Caco-2 (cell line): ENCODE results near the gene CRNKL1. TPM values are rescaled to one million over a fixed set of nuclear protein-coding genes. Genes with fewer than 3 reads are reported as not detected.

Experiments used
- BruUV-seq: library from RNA; stranded (reverse); fragments of 400-500 nt; replicated peaks from 2 replicates; lab custom pipeline; 2021; lab: Mats Ljungman, UMichigan
- CTCF ChIA-PET: fragments of 300-600 bp; sonication (Branson Sonifier 250); formaldehyde crosslinking; loops from one replicate; lab custom pipeline; 2022; ENCODE audit warnings: antibody characterized with exemption; lab: Charles Lee
- POLR2A ChIA-PET: fragments of 300-600 bp; sonication (Branson Sonifier 250); formaldehyde crosslinking; loops from one replicate; lab custom pipeline; 2022; ENCODE audit warnings: antibody characterized with exemption; lab: Charles Lee
- DNase-seq, 2 experiments: peaks; one replicate each; pipeline versions ENCODE4 v3.0.0 to v3.0.0-alpha.2; 2020 to 2022
- H3K27me3 ChIP-seq: replicated peaks from 2 replicates; pipeline ENCODE4 v1.6.0; 2011; ENCODE audit warnings: low read length; ENCODE audit not compliant: control insufficient read depth, insufficient read depth
- H3K36me3 ChIP-seq: 2 replicates; pipeline ENCODE4 v1.5.1; 2011; ENCODE audit warnings: low read length; ENCODE audit not compliant: control insufficient read depth, insufficient read depth
- H3K4me1 ChIP-seq: fragments of 250-450 bp; sonication (Bioruptor Pico); 2 replicates; pipeline ENCODE4 v1.5.1; 2020; ENCODE audit warnings: mild to moderate bottlenecking
- H3K4me3 ChIP-seq: 2 replicates; pipeline ENCODE4 v1.5.1; 2011; ENCODE audit warnings: low read depth, mild to moderate bottlenecking, control low read depth, low read length
- H3K9me3 ChIP-seq: fragments of 250-450 bp; sonication (Bioruptor Pico); 2 replicates; pipeline ENCODE4 v1.5.1; 2020; ENCODE audit warnings: mild to moderate bottlenecking, moderate library complexity
- H3K27ac Mint-ChIP-seq: one replicate; pipeline ENCODE4 v1.8.0; 2022; ENCODE audit warnings: mixed read lengths; ENCODE audit not compliant: unreplicated experiment
- H3K27me3 Mint-ChIP-seq: one replicate; pipeline ENCODE4 v1.8.0; 2022; ENCODE audit warnings: mixed read lengths; ENCODE audit not compliant: insufficient read depth, unreplicated experiment
- H3K36me3 Mint-ChIP-seq: one replicate; pipeline ENCODE4 v1.8.0; 2022; ENCODE audit warnings: mild to moderate bottlenecking, mixed read lengths; ENCODE audit not compliant: insufficient read depth, unreplicated experiment
- H3K4me1 Mint-ChIP-seq: one replicate; pipeline ENCODE4 v1.8.0; 2022; ENCODE audit warnings: low read depth, mixed read lengths; ENCODE audit not compliant: unreplicated experiment
- H3K4me3 Mint-ChIP-seq: one replicate; pipeline ENCODE4 v1.8.0; 2022; ENCODE audit warnings: mild to moderate bottlenecking, moderate library complexity, mixed read lengths; ENCODE audit not compliant: unreplicated experiment
- H3K9me3 Mint-ChIP-seq: one replicate; pipeline ENCODE4 v1.8.0; 2022; ENCODE audit warnings: mixed read lengths; ENCODE audit not compliant: unreplicated experiment
- CTCF ChIP-seq, 2 experiments: fragments of 200-600 bp in 1 of 2; IDR thresholded peaks; 1 replicate in 1 of 2; 2 replicates in 1 of 2; pipeline versions ENCODE4 v1.5.1 to v1.8.0; 2011 to 2022; ENCODE audit warnings: antibody characterized with exemption in 1 of 2, control low read depth in 1 of 2, inconsistent platforms in 1 of 2, low read depth in 1 of 2, low read length in 1 of 2, mild to moderate bottlenecking in 1 of 2, moderate library complexity in 1 of 2; ENCODE audit not compliant: insufficient read depth in 1 of 2, severe bottlenecking in 1 of 2, unreplicated experiment in 1 of 2
- intact Hi-C: fragments of 100-400 bp; cut with micrococcal nuclease; formaldehyde crosslinking; loops from one replicate; pipeline ENCODE4 v1.10.0; 2022; ENCODE audit not compliant: unreplicated experiment
- total RNA-seq: library from RNA; stranded (reverse); gene quantifications from 2 replicates; pipeline ENCODE4 v1.2.3, GENCODE V29; 2022

The CRNKL1 gene
- total RNA-seq, 1 experiment from 2014 or later = 27.0 TPM

GRCh38 chr20:20079102-20079784 lies 27.0 kb upstream of the CRNKL1 start:
- ChIA-PET CTCF (no interaction called here), POLR2A (no interaction called here)
- no peak for TF ChIP-seq CTCF (IDR thresholded peaks at IDR 0.05; ENCODE audit: insufficient read depth in 1 of 2, low read depth in 1 of 2, low read length in 1 of 2, severe bottlenecking in 1 of 2, unreplicated experiment in 1 of 2)
- H3K4me3 ChIP-seq = no peak overlapping the region
- H3K27me3 Mint-ChIP-seq = no peaks in the 10 kb centered on the region
- H3K9me3 ChIP-seq = no peaks in the 10 kb centered on the region
- peaks cover 13% of the 10 kb centered on the region for H3K4me1 Mint-ChIP-seq
- H3K4me3 Mint-ChIP-seq = no peak overlapping the region
- H3K9me3 Mint-ChIP-seq = peaks cover 17% of the 10 kb centered on the region
- BruUV-seq = no TSS peak
- H3K36me3 ChIP-seq = no peaks in the 10 kb centered on the region
- intact Hi-C loops = no loop called here
- H3K27ac Mint-ChIP-seq = no peak overlapping the region
- peaks cover 15% of the 10 kb centered on the region for H3K4me1 ChIP-seq
- H3K36me3 Mint-ChIP-seq = no peaks in the 10 kb centered on the region
- no peak for DNase-seq
- no peaks in the 10 kb centered on the region for H3K27me3 ChIP-seq

GRCh38 chr20:20078041-20078440 lies 25.8 kb upstream of the CRNKL1 start:
- intact Hi-C loops = no loop called here
- Mint-ChIP-seq H3K27me3 (no peaks in the 10 kb centered on the region), H3K9me3 (peaks cover 17% of the 10 kb centered on the region), H3K4me1 (peaks cover 17% of the 10 kb centered on the region), H3K27ac (no peak overlapping the region), H3K36me3 (no peaks in the 10 kb centered on the region), H3K4me3 (no peak overlapping the region)
- Histone ChIP-seq H3K9me3 (no peaks in the 10 kb centered on the region), H3K27me3 (no peaks in the 10 kb centered on the region), H3K4me1 (peaks cover 25% of the 10 kb centered on the region), H3K36me3 (no peaks in the 10 kb centered on the region), H3K4me3 (no peak overlapping the region)
- CTCF ChIA-PET = no interaction called here
- DNase-seq = no peak
- POLR2A ChIA-PET = no interaction called here
- TF ChIP-seq CTCF (IDR thresholded peaks at IDR 0.05; ENCODE audit: insufficient read depth in 1 of 2, low read depth in 1 of 2, low read length in 1 of 2, severe bottlenecking in 1 of 2, unreplicated experiment in 1 of 2) = no peak
- no TSS peak for BruUV-seq

- H3K27me3 Mint-ChIP-seq = no peaks in the 10 kb centered on the region
- peaks cover 17% of the 10 kb centered on the region for H3K9me3 Mint-ChIP-seq
- Histone ChIP-seq H3K27me3 (no peaks in the 10 kb centered on the region), H3K4me1 (peaks cover 29% of the 10 kb centered on the region), H3K4me3 (no peak overlapping the region), H3K36me3 (no peaks in the 10 kb centered on the region), H3K9me3 (no peaks in the 10 kb centered on the region)
- DNase-seq = no peak
- H3K36me3 Mint-ChIP-seq = no peaks in the 10 kb centered on the region
- H3K4me3 Mint-ChIP-seq = no peak overlapping the region
- peaks cover 20% of the 10 kb centered on the region for H3K4me1 Mint-ChIP-seq
- intact Hi-C loops = no loop called here
- BruUV-seq = no TSS peak
- ChIA-PET CTCF (no interaction called here), POLR2A (no interaction called here)
- no peak overlapping the region for H3K27ac Mint-ChIP-seq
- no peak for TF ChIP-seq CTCF (IDR thresholded peaks at IDR 0.05; ENCODE audit: insufficient read depth in 1 of 2, low read depth in 1 of 2, low read length in 1 of 2, severe bottlenecking in 1 of 2, unreplicated experiment in 1 of 2)
Measured at GRCh38 chr20:20076297-20077065, 24.2 kb upstream of the CRNKL1 start.
